Measurements from ENCODE around the gene OR10H5. TPM values are rescaled to one million over a fixed set of nuclear protein-coding genes. Genes with fewer than 3 reads are reported as not detected.

OR10H5 gene
- total and polyA plus RNA-seq, 10 of the 15 experiments (the other 5 are each of a cell fraction or from before 2014, with no cell fraction given): not detected

DNA sequence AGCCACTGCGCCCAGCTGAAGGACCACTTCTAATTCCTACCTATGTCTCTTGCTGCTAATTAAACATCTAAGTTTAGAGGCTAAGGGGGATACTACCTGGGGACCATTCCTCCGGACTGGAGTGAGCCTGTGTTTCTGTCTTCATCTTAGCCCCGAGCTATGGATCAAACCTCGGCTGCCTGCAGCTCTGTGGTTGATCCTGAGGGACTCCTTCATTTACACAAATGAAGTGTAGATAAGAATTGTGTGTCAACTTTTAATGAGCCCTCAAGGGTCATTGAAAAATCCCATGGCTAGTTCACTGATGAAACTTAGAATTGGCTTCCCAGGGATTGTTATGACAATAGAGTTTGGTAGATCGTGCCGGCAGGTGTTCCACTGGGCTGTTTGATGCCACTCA, 59.5 kb downstream of the OR10H5 start (continued):
- TF ChIP-seq CBX3 (IDR thresholded peaks at IDR 0.05; ENCODE audit: borderline replicate concordance, low read depth) (no peak), ETV6 (conservative IDR thresholded peaks at IDR 0.05 in 1 of 2, IDR thresholded peaks at IDR 0.05 in 1 of 2; ENCODE audit: borderline replicate concordance in 1 of 2, low read depth in 1 of 2) (no peak), CBX5 (IDR thresholded peaks at IDR 0.05; ENCODE audit: low read depth) (no peak), POLR2A (IDR thresholded peaks at IDR 0.05; ENCODE audit: low read depth, low read length) (no peak), CREM (IDR thresholded peaks at IDR 0.05; ENCODE audit: low read depth) (no peak), IKZF1 (conservative IDR thresholded peaks at IDR 0.05) (no peak)
- TF ChIP-seq, protein P1, sequence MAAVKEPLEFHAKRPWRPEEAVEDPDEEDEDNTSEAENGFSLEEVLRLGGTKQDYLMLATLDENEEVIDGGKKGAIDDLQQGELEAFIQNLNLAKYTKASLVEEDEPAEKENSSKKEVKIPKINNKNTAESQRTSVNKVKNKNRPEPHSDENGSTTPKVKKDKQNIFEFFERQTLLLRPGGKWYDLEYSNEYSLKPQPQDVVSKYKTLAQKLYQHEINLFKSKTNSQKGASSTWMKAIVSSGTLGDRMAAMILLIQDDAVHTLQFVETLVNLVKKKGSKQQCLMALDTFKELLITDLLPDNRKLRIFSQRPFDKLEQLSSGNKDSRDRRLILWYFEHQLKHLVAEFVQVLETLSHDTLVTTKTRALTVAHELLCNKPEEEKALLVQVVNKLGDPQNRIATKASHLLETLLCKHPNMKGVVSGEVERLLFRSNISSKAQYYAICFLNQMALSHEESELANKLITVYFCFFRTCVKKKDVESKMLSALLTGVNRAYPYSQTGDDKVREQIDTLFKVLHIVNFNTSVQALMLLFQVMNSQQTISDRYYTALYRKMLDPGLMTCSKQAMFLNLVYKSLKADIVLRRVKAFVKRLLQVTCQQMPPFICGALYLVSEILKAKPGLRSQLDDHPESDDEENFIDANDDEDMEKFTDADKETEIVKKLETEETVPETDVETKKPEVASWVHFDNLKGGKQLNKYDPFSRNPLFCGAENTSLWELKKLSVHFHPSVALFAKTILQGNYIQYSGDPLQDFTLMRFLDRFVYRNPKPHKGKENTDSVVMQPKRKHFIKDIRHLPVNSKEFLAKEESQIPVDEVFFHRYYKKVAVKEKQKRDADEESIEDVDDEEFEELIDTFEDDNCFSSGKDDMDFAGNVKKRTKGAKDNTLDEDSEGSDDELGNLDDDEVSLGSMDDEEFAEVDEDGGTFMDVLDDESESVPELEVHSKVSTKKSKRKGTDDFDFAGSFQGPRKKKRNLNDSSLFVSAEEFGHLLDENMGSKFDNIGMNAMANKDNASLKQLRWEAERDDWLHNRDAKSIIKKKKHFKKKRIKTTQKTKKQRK (IDR thresholded peaks at IDR 0.05; ENCODE audit: low read depth, low read length): no peak
- TF ChIP-seq, protein P2, sequence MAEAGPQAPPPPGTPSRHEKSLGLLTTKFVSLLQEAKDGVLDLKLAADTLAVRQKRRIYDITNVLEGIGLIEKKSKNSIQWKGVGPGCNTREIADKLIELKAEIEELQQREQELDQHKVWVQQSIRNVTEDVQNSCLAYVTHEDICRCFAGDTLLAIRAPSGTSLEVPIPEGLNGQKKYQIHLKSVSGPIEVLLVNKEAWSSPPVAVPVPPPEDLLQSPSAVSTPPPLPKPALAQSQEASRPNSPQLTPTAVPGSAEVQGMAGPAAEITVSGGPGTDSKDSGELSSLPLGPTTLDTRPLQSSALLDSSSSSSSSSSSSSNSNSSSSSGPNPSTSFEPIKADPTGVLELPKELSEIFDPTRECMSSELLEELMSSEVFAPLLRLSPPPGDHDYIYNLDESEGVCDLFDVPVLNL (IDR thresholded peaks at IDR 0.05; ENCODE audit: low read depth, low read length): no peak

DNA sequence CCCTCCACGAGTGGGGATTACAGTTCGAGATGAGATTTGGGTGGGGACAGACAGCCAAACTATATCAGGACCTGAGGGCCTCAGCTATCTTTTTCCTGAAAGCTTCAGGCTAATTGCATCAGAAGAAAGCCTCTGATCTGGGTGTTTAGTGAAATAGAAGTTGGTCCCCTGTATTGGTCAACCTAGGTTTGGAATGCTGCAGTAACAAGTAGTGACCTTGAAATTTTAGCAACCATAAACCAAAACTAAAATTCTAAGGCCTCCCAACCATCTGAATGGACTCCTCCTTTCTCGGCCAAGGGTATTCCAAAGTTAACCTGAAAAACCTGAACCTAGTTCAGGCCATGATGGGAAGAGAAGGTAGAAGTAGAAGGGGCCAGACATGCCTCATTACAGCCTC, 62.9 kb downstream of the OR10H5 start:
- TF ChIP-seq EZH2 (IDR thresholded peaks at IDR 0.05; ENCODE audit: borderline replicate concordance, control insufficient read depth, low read depth, low read length): no peak
- TF ChIP-seq, protein P2 (IDR thresholded peaks at IDR 0.05; ENCODE audit: low read depth, low read length): no peak
- no peak for TF ChIP-seq RBBP5 (conservative IDR thresholded peaks at IDR 0.05)
- TF ChIP-seq, protein P3, sequence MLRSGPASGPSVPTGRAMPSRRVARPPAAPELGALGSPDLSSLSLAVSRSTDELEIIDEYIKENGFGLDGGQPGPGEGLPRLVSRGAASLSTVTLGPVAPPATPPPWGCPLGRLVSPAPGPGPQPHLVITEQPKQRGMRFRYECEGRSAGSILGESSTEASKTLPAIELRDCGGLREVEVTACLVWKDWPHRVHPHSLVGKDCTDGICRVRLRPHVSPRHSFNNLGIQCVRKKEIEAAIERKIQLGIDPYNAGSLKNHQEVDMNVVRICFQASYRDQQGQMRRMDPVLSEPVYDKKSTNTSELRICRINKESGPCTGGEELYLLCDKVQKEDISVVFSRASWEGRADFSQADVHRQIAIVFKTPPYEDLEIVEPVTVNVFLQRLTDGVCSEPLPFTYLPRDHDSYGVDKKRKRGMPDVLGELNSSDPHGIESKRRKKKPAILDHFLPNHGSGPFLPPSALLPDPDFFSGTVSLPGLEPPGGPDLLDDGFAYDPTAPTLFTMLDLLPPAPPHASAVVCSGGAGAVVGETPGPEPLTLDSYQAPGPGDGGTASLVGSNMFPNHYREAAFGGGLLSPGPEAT (IDR thresholded peaks at IDR 0.05; ENCODE audit: low read depth): no peak
- TF ChIP-seq ESRRA (IDR thresholded peaks at IDR 0.05; ENCODE audit: low read length): no peak
- TF ChIP-seq IKZF1 (conservative IDR thresholded peaks at IDR 0.05): no peak
- TF ChIP-seq, protein P4, sequence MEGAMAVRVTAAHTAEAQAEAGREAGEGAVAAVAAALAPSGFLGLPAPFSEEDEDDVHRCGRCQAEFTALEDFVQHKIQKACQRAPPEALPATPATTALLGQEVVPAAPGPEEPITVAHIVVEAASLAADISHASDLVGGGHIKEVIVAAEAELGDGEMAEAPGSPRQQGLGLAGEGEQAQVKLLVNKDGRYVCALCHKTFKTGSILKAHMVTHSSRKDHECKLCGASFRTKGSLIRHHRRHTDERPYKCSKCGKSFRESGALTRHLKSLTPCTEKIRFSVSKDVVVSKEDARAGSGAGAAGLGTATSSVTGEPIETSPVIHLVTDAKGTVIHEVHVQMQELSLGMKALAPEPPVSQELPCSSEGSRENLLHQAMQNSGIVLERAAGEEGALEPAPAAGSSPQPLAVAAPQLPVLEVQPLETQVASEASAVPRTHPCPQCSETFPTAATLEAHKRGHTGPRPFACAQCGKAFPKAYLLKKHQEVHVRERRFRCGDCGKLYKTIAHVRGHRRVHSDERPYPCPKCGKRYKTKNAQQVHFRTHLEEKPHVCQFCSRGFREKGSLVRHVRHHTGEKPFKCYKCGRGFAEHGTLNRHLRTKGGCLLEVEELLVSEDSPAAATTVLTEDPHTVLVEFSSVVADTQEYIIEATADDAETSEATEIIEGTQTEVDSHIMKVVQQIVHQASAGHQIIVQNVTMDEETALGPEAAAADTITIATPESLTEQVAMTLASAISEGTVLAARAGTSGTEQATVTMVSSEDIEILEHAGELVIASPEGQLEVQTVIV (IDR thresholded peaks at IDR 0.05; ENCODE audit: borderline replicate concordance, partially characterized antibody): no peak
- Histone ChIP-seq H3K27me3 (replicated peaks in 1 of 2; ENCODE audit: control insufficient read depth in 2 of 2, insufficient read depth in 2 of 2, low read length in 1 of 2) (no peaks in the 10 kb centered on the region; a peak in 1 of 4 replicates), H3K4me1 (ENCODE audit: control insufficient read depth, insufficient read depth, low read length) (no peaks in the 10 kb centered on the region), H3K79me2 (ENCODE audit: control insufficient read depth, insufficient read depth, low read length) (no peaks in the 10 kb centered on the region), H4K20me1 (ENCODE audit: control insufficient read depth, insufficient read depth) (no peaks in the 10 kb centered on the region), H3K4me2 (ENCODE audit: control insufficient read depth, insufficient read depth) (no peak overlapping the region), H3K4me3 (no peak overlapping the region), H3K36me3 (ENCODE audit: control insufficient read depth in 2 of 2, insufficient read depth in 2 of 2, low read length in 1 of 2) (no peaks in the 10 kb centered on the region), H2AFZ (ENCODE audit: control insufficient read depth, low read depth, low read length) (no peak overlapping the region), H3K27ac (ENCODE audit: control insufficient read depth, insufficient read depth) (no peak overlapping the region), H3K9me3 (replicated peaks; ENCODE audit: control insufficient read depth, insufficient read depth, low read length) (no peaks in the 10 kb centered on the region), H3K9ac (ENCODE audit: control insufficient read depth, insufficient read depth, low read length) (no peak overlapping the region)
- CTCF ChIA-PET: no interaction called here
- 0% methylated on average over 3 of the region's 3 CpGs for WGBS (ENCODE audit: insufficient coverage, insufficient replicate concordance, low lambda C conversion rate, missing lambda C conversion rate)
- POLR2A ChIA-PET: interaction anchor here (0.7 kb wide), 1 partner anchor 922 kb away, joined by 7 read pairs; no protein-coding TSS in a partner anchor
- intact Hi-C loops (cut with micrococcal nuclease; ENCODE audit: unreplicated experiment): no loop called here
- no peak for DNase-seq (ENCODE audit: low read depth, low spot score)
- RAD21 ChIA-PET (ENCODE audit: unreplicated experiment): no interaction called here
- ATAC-seq: no peak
- in situ Hi-C loops (cut with MboI): no loop called here
- FAIRE-seq: no peak
- no TSS peak for BruUV-seq (replicated peaks)
- SMC1A ChIA-PET (ENCODE audit: uncharacterized antibody, unreplicated experiment): no interaction called here
